ENCODE measurements around the gene NTSR1. TPM values are rescaled to one million over a fixed set of nuclear protein-coding genes. Genes with fewer than 3 reads are reported as not detected.

Gene NTSR1
- total and polyA plus RNA-seq, 2 experiments from 2014 or later = 0.15 to 1.4 TPM

DNA sequence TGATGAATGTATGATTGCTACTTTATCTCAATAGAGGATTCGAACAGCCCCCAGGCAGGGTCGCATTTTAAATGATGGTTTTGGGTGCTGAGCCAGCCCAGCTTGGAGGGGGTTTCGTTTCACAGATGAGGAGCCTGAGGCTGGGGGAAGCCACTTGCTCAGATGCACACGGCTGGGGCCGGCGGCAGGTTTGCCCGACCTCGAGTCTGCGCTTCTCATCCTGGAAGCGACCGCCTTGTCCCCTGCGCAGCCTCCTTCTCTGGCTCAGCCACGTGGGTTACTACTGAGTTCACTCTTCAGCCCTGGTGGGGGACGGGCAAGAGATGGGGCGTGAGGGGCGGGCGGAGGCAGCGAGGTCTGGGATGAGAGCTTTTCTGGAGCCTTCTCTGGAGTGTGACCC lies 25.3 kb downstream of the NTSR1 start:
- H3K9me3 Mint-ChIP-seq = no peaks in the 10 kb centered on the region

More for the DNA sequence above, 25.3 kb downstream of the NTSR1 start:
- peaks cover 5% of the 10 kb centered on the region for H3K27me3 Mint-ChIP-seq (ENCODE audit: insufficient read depth, low read depth, poor library complexity)
- H3K36me3 ChIP-seq (ENCODE audit: insufficient read depth) = no peaks in the 10 kb centered on the region
- no peaks in the 10 kb centered on the region for H3K27me3 ChIP-seq (ENCODE audit: insufficient read depth)
- H3K27ac ChIP-seq (ENCODE audit: low read depth) = no peak overlapping the region
- no peaks in the 10 kb centered on the region for H3K79me2 ChIP-seq (replicated peaks; ENCODE audit: insufficient read depth)
- H3K4me3 Mint-ChIP-seq = no peak overlapping the region
- DNase-seq (ENCODE audit: low spot score) (no peak), ATAC-seq (no peak)
- H3K36me3 Mint-ChIP-seq (ENCODE audit: low read depth) = no peaks in the 10 kb centered on the region
- H2AFZ ChIP-seq = no peak overlapping the region
- H3K4me2 ChIP-seq = no peak overlapping the region
- no peaks in the 10 kb centered on the region for H3K4me1 ChIP-seq (ENCODE audit: insufficient read depth)
- no peak overlapping the region for H3K4me3 ChIP-seq
- H3K4me1 Mint-ChIP-seq = peaks cover 11% of the 10 kb centered on the region
- TF ChIP-seq, protein P1, sequence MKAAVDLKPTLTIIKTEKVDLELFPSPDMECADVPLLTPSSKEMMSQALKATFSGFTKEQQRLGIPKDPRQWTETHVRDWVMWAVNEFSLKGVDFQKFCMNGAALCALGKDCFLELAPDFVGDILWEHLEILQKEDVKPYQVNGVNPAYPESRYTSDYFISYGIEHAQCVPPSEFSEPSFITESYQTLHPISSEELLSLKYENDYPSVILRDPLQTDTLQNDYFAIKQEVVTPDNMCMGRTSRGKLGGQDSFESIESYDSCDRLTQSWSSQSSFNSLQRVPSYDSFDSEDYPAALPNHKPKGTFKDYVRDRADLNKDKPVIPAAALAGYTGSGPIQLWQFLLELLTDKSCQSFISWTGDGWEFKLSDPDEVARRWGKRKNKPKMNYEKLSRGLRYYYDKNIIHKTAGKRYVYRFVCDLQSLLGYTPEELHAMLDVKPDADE (IDR thresholded peaks at IDR 0.05) = no peak
- no peak for TF ChIP-seq CTCF (conservative IDR thresholded peaks at IDR 0.05; ENCODE audit: low read depth in 2 of 2)
- no peak for TF ChIP-seq POLR2AphosphoS5 (IDR thresholded peaks at IDR 0.05; ENCODE audit: low read depth)
- no peak for TF ChIP-seq STAT1 (IDR thresholded peaks at IDR 0.05; ENCODE audit: unreplicated experiment)
- TF ChIP-seq, protein P2, sequence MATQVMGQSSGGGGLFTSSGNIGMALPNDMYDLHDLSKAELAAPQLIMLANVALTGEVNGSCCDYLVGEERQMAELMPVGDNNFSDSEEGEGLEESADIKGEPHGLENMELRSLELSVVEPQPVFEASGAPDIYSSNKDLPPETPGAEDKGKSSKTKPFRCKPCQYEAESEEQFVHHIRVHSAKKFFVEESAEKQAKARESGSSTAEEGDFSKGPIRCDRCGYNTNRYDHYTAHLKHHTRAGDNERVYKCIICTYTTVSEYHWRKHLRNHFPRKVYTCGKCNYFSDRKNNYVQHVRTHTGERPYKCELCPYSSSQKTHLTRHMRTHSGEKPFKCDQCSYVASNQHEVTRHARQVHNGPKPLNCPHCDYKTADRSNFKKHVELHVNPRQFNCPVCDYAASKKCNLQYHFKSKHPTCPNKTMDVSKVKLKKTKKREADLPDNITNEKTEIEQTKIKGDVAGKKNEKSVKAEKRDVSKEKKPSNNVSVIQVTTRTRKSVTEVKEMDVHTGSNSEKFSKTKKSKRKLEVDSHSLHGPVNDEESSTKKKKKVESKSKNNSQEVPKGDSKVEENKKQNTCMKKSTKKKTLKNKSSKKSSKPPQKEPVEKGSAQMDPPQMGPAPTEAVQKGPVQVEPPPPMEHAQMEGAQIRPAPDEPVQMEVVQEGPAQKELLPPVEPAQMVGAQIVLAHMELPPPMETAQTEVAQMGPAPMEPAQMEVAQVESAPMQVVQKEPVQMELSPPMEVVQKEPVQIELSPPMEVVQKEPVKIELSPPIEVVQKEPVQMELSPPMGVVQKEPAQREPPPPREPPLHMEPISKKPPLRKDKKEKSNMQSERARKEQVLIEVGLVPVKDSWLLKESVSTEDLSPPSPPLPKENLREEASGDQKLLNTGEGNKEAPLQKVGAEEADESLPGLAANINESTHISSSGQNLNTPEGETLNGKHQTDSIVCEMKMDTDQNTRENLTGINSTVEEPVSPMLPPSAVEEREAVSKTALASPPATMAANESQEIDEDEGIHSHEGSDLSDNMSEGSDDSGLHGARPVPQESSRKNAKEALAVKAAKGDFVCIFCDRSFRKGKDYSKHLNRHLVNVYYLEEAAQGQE (IDR thresholded peaks at IDR 0.05; ENCODE audit: unreplicated experiment) = no peak
- no peak for TF ChIP-seq EZH2phosphoT487 (IDR thresholded peaks at IDR 0.05; ENCODE audit: unreplicated experiment)
- no peaks in the 10 kb centered on the region for H4K20me1 ChIP-seq (replicated peaks; ENCODE audit: insufficient read depth)
- H3F3A ChIP-seq (replicated peaks; ENCODE audit: low read depth) = no peaks in the 10 kb centered on the region
- H3K9me2 ChIP-seq (ENCODE audit: insufficient read depth) = no peaks in the 10 kb centered on the region
- no peak overlapping the region for H3K27ac Mint-ChIP-seq

All from GM23338 (cell line).